ENCODE results near the gene GPT2. TPM values are rescaled to one million over a fixed set of nuclear protein-coding genes. Genes with fewer than 3 reads are reported as not detected.

The GPT2 gene
- total RNA-seq, 1 donor from 2014 or later: 18.4 TPM

DNA sequence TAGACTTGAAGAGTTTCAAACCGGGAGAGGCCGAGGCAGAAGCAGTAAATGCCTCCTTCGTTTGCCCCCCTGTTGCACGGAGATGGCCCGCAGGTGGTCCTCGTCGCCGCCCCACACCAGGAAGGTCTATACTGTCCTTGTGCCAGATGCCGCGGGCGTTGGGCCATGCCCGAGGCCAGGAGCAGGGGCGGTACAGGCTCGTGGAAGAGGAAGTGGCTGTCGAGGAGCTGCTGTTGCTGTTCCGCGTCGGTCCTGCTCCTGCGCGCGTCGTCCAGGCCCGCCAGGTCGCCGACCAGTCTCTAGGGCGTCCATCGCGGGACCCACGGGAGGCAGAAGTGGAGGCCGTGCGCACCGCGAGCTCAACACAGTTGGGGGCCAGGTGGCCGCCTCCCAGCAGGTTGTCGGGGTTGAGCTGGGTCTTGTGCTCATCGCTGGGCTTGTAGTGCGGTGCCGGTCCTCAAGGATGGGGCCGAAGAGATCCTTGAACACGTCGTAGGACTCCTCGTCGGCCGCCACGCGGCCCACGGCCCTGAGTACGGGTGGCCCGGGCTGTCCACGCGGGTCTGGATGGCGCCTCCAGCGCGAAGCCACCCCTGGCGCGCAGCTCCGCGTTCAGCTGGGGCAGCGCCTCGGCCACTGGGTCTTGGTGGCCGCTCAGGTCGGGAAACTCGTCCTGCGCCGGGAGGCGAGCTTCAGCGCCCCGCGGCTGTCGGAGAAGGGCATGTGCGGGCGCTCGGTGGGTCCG is 40.1 kb upstream of the GPT2 start:
- no peak overlapping the region for H3K4me3 ChIP-seq
- TF ChIP-seq POLR2A (IDR thresholded peaks at IDR 0.05): no peak
- TF ChIP-seq POLR2AphosphoS5 (IDR thresholded peaks at IDR 0.05; ENCODE audit: insufficient read depth in 1 of 2, low read depth in 1 of 2): no peak
- TF ChIP-seq, protein P1, sequence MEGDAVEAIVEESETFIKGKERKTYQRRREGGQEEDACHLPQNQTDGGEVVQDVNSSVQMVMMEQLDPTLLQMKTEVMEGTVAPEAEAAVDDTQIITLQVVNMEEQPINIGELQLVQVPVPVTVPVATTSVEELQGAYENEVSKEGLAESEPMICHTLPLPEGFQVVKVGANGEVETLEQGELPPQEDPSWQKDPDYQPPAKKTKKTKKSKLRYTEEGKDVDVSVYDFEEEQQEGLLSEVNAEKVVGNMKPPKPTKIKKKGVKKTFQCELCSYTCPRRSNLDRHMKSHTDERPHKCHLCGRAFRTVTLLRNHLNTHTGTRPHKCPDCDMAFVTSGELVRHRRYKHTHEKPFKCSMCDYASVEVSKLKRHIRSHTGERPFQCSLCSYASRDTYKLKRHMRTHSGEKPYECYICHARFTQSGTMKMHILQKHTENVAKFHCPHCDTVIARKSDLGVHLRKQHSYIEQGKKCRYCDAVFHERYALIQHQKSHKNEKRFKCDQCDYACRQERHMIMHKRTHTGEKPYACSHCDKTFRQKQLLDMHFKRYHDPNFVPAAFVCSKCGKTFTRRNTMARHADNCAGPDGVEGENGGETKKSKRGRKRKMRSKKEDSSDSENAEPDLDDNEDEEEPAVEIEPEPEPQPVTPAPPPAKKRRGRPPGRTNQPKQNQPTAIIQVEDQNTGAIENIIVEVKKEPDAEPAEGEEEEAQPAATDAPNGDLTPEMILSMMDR (IDR thresholded peaks at IDR 0.05): no peak
- H3K27me3 ChIP-seq: no peaks in the 10 kb centered on the region
- intact Hi-C loops (cut with DNase I): no loop called here
- no peak for DNase-seq (ENCODE audit: extremely low spot score in 2 of 2)
- no peak overlapping the region for H3K27ac ChIP-seq
- no peaks in the 10 kb centered on the region for H3K4me1 ChIP-seq
- no peaks in the 10 kb centered on the region for H3K36me3 ChIP-seq
- no peaks in the 10 kb centered on the region for H3K9me3 ChIP-seq

DNA sequence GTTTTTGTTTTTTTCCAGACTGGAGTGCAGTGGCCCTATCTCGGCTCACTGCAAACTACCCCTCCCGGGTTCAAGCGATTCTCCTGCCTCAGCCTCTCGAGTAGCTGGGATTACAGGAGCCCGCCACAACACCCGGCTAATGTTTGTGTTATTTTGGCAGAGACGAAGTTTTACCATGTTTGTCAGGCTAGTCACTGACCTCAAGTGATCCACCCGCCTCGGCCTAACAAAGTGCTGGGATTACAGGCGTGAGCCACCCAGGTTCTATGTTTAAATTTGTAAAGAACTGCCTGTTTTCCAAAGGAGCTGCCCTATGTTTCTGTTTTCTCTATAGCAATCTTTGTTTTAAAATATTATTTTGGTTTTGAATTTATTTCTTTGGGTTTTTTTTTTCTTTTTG is 39.4 kb upstream of the GPT2 start:
- DNase-seq (ENCODE audit: extremely low spot score in 2 of 2): no peak
- no peak overlapping the region for H3K4me3 ChIP-seq
- H3K9me3 ChIP-seq: no peaks in the 10 kb centered on the region
- no peaks in the 10 kb centered on the region for H3K4me1 ChIP-seq
- no peak overlapping the region for H3K27ac ChIP-seq
- no peaks in the 10 kb centered on the region for H3K36me3 ChIP-seq
- H3K27me3 ChIP-seq: no peaks in the 10 kb centered on the region
- no peak for TF ChIP-seq POLR2AphosphoS5 (IDR thresholded peaks at IDR 0.05; ENCODE audit: insufficient read depth in 1 of 2, low read depth in 1 of 2)
- TF ChIP-seq POLR2A (IDR thresholded peaks at IDR 0.05): no peak
- TF ChIP-seq, protein P1 (IDR thresholded peaks at IDR 0.05): no peak
- intact Hi-C loops (cut with DNase I): no loop called here

DNA sequence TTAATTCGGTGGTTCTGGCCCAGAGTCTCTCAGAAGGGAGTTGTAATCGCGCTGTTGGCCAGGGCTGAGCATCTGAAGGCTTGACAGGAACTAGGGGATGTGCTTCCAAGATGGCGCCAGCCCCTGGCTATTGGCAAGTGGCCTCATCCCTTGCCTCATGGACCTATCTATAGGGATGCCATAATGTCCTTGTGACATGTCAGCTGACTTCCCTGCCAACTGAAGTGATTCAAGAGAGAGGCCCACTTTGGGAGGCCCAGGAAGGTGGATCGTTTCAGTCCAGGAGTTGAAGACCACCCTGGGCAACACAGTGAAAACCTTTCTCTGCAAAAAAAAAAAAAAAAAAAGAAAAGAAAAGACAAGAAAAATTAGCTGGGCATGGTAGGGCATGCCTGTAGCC is 38.2 kb upstream of the GPT2 start:
- no peak for DNase-seq (ENCODE audit: extremely low spot score in 2 of 2)
- no peak overlapping the region for H3K27ac ChIP-seq
- no peaks in the 10 kb centered on the region for H3K9me3 ChIP-seq
- H3K4me3 ChIP-seq: no peak overlapping the region
- H3K4me1 ChIP-seq: no peaks in the 10 kb centered on the region
- H3K36me3 ChIP-seq: no peaks in the 10 kb centered on the region
- TF ChIP-seq, protein P1 (IDR thresholded peaks at IDR 0.05): no peak
- TF ChIP-seq POLR2AphosphoS5 (IDR thresholded peaks at IDR 0.05; ENCODE audit: insufficient read depth in 1 of 2, low read depth in 1 of 2): no peak
- no peak for TF ChIP-seq POLR2A (IDR thresholded peaks at IDR 0.05)
- no peaks in the 10 kb centered on the region for H3K27me3 ChIP-seq
- intact Hi-C loops (cut with DNase I): no loop called here

DNA sequence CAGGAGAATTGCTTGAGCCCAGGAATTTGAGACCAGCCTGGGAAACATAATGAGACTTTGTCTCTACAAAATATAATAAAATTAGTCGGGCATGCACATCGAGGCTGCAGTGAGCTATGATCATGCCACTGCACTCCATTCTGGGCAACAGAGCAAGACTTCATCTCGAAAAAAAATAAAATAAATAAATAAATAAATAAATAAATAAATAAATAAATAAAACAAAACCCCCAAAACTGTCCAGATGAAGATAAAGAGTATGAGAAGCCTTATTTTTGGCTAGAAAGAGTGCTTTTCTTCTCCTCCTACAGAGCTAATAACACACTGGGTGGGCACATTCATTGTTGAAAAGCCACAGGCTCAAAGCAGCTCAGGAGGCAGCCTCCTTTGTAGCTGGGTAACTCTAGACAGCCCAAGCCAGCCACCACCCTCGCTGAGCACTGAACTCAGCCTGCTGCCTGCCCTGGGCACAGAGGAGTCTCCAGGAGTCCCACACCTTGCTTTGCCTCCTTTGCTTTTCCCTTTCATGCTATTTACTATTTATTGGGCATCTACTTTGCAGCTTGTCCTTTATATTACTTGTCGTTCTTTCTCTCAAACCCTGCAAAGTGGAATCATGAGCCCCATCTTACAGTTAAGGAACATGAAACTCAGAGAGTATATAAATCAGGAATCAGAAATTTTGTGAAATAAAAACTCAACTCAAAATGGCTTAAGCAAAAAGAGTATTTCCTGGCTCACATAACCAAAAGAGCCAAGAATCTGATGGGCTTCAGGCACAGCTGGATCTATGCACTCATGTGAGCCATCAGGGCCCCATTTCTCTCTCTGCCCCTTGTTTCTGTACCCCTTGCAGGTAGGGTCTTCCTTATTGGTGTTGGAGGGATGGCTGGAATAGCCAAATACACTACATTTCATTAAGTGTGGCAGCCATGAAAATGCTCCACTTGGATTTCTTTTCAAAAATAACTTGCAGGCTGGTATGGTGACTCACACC is 35.1 kb upstream of the GPT2 start:
- H3K9me3 ChIP-seq: no peaks in the 10 kb centered on the region
- TF ChIP-seq, protein P1 (IDR thresholded peaks at IDR 0.05): no peak
- TF ChIP-seq POLR2A (IDR thresholded peaks at IDR 0.05) (no peak), POLR2AphosphoS5 (IDR thresholded peaks at IDR 0.05; ENCODE audit: insufficient read depth in 1 of 2, low read depth in 1 of 2) (no peak)
- no peak overlapping the region for H3K27ac ChIP-seq
- intact Hi-C loops (cut with DNase I): no loop called here
- H3K27me3 ChIP-seq: no peaks in the 10 kb centered on the region
- no peak for DNase-seq (ENCODE audit: extremely low spot score in 2 of 2)
- no peaks in the 10 kb centered on the region for H3K36me3 ChIP-seq
- H3K4me1 ChIP-seq: no peaks in the 10 kb centered on the region
- no peak overlapping the region for H3K4me3 ChIP-seq

All from vagina (tissue), 2 donors.